OCI-LY7 (cell line): ENCODE results near the gene PLXNA4.

Experiments
- EZH2phosphoT487 ChIP-seq: fragments of 200-600 bp; sonication (generic); IDR thresholded peaks from 2 replicates; pipeline ENCODE4 v1.6.1; 2018; ENCODE audit warnings: low read depth, borderline replicate concordance, mild to moderate bottlenecking, mixed run types, antibody characterized with exemption, low read length, moderate library complexity, mixed read lengths
- TF ChIP-seq, protein P1 (sequence below): fragments of 200-600 bp; sonication (generic); conservative IDR thresholded peaks from 2 replicates; pipeline ENCODE4 v1.5.1; 2014; ENCODE audit warnings: mild to moderate bottlenecking, antibody characterized with exemption, low read length, moderate library complexity, mixed read lengths

DNA sequence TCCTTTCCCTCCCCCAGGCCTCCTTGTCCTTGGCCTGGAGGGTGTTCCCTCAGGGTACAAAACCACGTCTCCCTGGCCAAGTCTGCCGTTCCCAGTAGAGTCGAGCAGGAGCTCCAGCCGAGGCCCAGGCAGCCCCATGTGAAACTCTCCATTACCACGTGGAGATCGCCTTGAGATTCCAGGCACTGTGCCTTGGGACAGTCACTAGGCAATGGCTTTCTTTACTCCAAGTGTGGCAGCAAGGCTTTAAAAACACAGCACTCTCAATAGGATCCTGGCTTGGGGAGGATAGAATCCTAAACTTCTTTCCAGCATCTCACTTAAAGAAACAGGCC, 57.5 kb downstream of the PLXNA4 start:
- TF ChIP-seq, protein P1, sequence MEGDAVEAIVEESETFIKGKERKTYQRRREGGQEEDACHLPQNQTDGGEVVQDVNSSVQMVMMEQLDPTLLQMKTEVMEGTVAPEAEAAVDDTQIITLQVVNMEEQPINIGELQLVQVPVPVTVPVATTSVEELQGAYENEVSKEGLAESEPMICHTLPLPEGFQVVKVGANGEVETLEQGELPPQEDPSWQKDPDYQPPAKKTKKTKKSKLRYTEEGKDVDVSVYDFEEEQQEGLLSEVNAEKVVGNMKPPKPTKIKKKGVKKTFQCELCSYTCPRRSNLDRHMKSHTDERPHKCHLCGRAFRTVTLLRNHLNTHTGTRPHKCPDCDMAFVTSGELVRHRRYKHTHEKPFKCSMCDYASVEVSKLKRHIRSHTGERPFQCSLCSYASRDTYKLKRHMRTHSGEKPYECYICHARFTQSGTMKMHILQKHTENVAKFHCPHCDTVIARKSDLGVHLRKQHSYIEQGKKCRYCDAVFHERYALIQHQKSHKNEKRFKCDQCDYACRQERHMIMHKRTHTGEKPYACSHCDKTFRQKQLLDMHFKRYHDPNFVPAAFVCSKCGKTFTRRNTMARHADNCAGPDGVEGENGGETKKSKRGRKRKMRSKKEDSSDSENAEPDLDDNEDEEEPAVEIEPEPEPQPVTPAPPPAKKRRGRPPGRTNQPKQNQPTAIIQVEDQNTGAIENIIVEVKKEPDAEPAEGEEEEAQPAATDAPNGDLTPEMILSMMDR: no peak
- no peak for TF ChIP-seq EZH2phosphoT487
